H1 (cell line): ENCODE results near the gene GNB3. TPM values are rescaled to one million over a fixed set of nuclear protein-coding genes. Genes with fewer than 3 reads are reported as not detected.
A peak's percentile ranks its signal among the peaks of the same experiment; 100 is the strongest.

Experiments
- CTCF ChIA-PET: fragments of 300-600 bp; sonication (Branson Sonifier 250); formaldehyde crosslinking; loops from one replicate; lab custom pipeline; 2021; ENCODE audit not compliant: partially characterized antibody; lab: Charles Lee
- POLR2A ChIA-PET: fragments of 300-600 bp; sonication (Branson Sonifier 250); formaldehyde crosslinking; loops from one replicate; lab custom pipeline; 2021; ENCODE audit warnings: inconsistent platforms; ENCODE audit not compliant: partially characterized antibody; lab: Charles Lee
- DNase-seq, 2 experiments: peaks; one replicate each; pipeline versions ENCODE4 v3.0.0 to v3.0.0-alpha.2; 2010 to 2022; ENCODE audit warnings: low spot score in 2 of 2, low read depth in 1 of 2, mixed read lengths in 1 of 2
- FAIRE-seq: peaks from 2 replicates; lab custom pipeline; 2011; peaks lifted over from hg19 to GRCh38; lab: Jason Lieb, UNC
- H2AFZ ChIP-seq: 2 replicates; pipeline ENCODE4 v1.8.1; 2012; ENCODE audit warnings: low read length, inconsistent platforms
- H2AK5ac ChIP-seq: 2 replicates; pipeline ENCODE4 v1.6.1; 2013; ENCODE audit warnings: low read depth, low read length
- H2BK120ac ChIP-seq: replicated peaks from 2 replicates; pipeline ENCODE3; 2013; ENCODE audit warnings: low read depth, low read length, inconsistent platforms
- H2BK12ac ChIP-seq: 2 replicates; pipeline ENCODE4 v1.6.1; 2013; ENCODE audit warnings: low read depth, low read length
- H2BK15ac ChIP-seq: 2 replicates; pipeline ENCODE4 v1.6.1; 2013; ENCODE audit warnings: low read length
- H2BK20ac ChIP-seq: 2 replicates; pipeline ENCODE4 v1.6.1; 2013; ENCODE audit warnings: low read length
- H2BK5ac ChIP-seq: 2 replicates; pipeline ENCODE4 v1.6.1; 2013; ENCODE audit warnings: low read depth, low read length
- H3K14ac ChIP-seq: 2 replicates; pipeline ENCODE4 v1.6.1; 2013; ENCODE audit warnings: inconsistent platforms; ENCODE audit not compliant: insufficient read length
- H3K18ac ChIP-seq: 2 replicates; pipeline ENCODE4 v1.6.1; 2013; ENCODE audit warnings: low read length; ENCODE audit errors: extremely low read depth
- H3K23ac ChIP-seq: 2 replicates; pipeline ENCODE4 v1.6.1; 2013; ENCODE audit warnings: inconsistent platforms; ENCODE audit not compliant: insufficient read length
- H3K23me2 ChIP-seq: 2 replicates; pipeline ENCODE4 v1.6.1; 2013; ENCODE audit warnings: low read depth, low read length
- H3K27ac ChIP-seq: 2 replicates; pipeline ENCODE4 v1.6.1; 2011; ENCODE audit warnings: low read depth, low read length, inconsistent platforms
- H3K27me3 ChIP-seq, 4 experiments: replicated peaks in 1 of 4; 1 replicate in 1 of 4; 2 replicates in 3 of 4; pipeline versions ENCODE4 v1.6.1 to v1.8.1; 2011 to 2013; ENCODE audit warnings: low read length in 3 of 4, mild to moderate bottlenecking in 3 of 4, inconsistent platforms in 2 of 4, mixed read lengths in 2 of 4, moderate library complexity in 1 of 4; ENCODE audit not compliant: control insufficient read depth in 3 of 4, insufficient read depth in 3 of 4; ENCODE audit errors: extremely low read depth in 1 of 4
- H3K36me3 ChIP-seq, 4 experiments: 2 replicates each; pipeline versions ENCODE4 v1.6.1 to v1.8.1; 2011 to 2013; ENCODE audit warnings: mild to moderate bottlenecking in 4 of 4, low read length in 3 of 4, moderate library complexity in 2 of 4, control low read depth in 1 of 4, inconsistent platforms in 1 of 4; ENCODE audit not compliant: insufficient read depth in 4 of 4, control insufficient read depth in 2 of 4
- H3K4ac ChIP-seq: replicated peaks from 2 replicates; pipeline ENCODE3; 2013; ENCODE audit warnings: low read length, low read depth, mixed read lengths, inconsistent platforms; ENCODE audit not compliant: insufficient read length
- H3K4me1 ChIP-seq, 4 experiments: replicated peaks in 1 of 4; 1 replicate in 1 of 4; 2 replicates in 3 of 4; pipeline versions ENCODE4 v1.6.1 to v1.8.1; 2011 to 2013; ENCODE audit warnings: low read length in 3 of 4, inconsistent platforms in 2 of 4, mixed read lengths in 1 of 4; ENCODE audit not compliant: insufficient read depth in 4 of 4, control insufficient read depth in 3 of 4
- H3K4me2 ChIP-seq, 2 experiments: 2 replicates each; pipeline versions ENCODE4 v1.6.1 to v1.8.1; 2011 to 2013; ENCODE audit warnings: low read depth in 2 of 2, low read length in 2 of 2, control low read depth in 1 of 2, inconsistent platforms in 1 of 2, mild to moderate bottlenecking in 1 of 2; ENCODE audit not compliant: insufficient read depth in 1 of 2
- H3K4me3 ChIP-seq, 4 experiments: fragments of 200-600, 300-600 bp in 1 of 4; sonication (generic), shearing (Covaris generic), sonication (Bioruptor Twin) in 1 of 4; 2 replicates each; pipeline versions ENCODE4 v1.5.1 to v1.8.1; 2011 to 2016; ENCODE audit warnings: low read length in 4 of 4, low read depth in 3 of 4, control low read depth in 2 of 4, inconsistent platforms in 2 of 4, mild to moderate bottlenecking in 2 of 4, mixed read lengths in 1 of 4, moderate library complexity in 1 of 4; ENCODE audit not compliant: insufficient read depth in 2 of 4; ENCODE audit errors: extremely low read depth in 1 of 4
- H3K56ac ChIP-seq: replicated peaks from 2 replicates; pipeline ENCODE3; 2013; ENCODE audit warnings: low read depth, mild to moderate bottlenecking, mixed read lengths, low read length, inconsistent platforms; ENCODE audit not compliant: insufficient read length
- H3K79me1 ChIP-seq: 2 replicates; pipeline ENCODE4 v1.6.1; 2013; ENCODE audit warnings: low read depth, low read length, control low read depth
- H3K79me2 ChIP-seq, 2 experiments: 2 replicates each; pipeline versions ENCODE4 v1.6.1 to v1.8.1; 2012 to 2013; ENCODE audit warnings: low read length in 2 of 2, mild to moderate bottlenecking in 2 of 2, inconsistent platforms in 1 of 2; ENCODE audit not compliant: insufficient read depth in 2 of 2, control insufficient read depth in 1 of 2
- H3K9ac ChIP-seq, 4 experiments: replicated peaks in 1 of 4; 1 replicate in 1 of 4; 2 replicates in 3 of 4; pipeline versions ENCODE4 v1.6.1 to v1.8.1; 2011 to 2013; ENCODE audit warnings: low read depth in 3 of 4, low read length in 3 of 4, control low read depth in 2 of 4, mild to moderate bottlenecking in 2 of 4, moderate library complexity in 2 of 4, inconsistent platforms in 1 of 4; ENCODE audit errors: extremely low read depth in 1 of 4
- H3K9me3 ChIP-seq, 2 experiments: 2 replicates each; pipeline versions ENCODE4 v1.6.1 to v1.8.1; 2012 to 2013; ENCODE audit warnings: mild to moderate bottlenecking in 2 of 2, moderate library complexity in 2 of 2, control low read depth in 1 of 2, inconsistent platforms in 1 of 2, low read depth in 1 of 2, low read length in 1 of 2, mixed read lengths in 1 of 2; ENCODE audit not compliant: insufficient read depth in 2 of 2
- H4K20me1 ChIP-seq, 2 experiments: replicated peaks in 1 of 2; 2 replicates each; pipeline versions ENCODE3 to v1.8.1; 2011 to 2013; ENCODE audit warnings: inconsistent platforms in 2 of 2, low read length in 2 of 2, mild to moderate bottlenecking in 1 of 2; ENCODE audit not compliant: insufficient read depth in 2 of 2, control insufficient read depth in 1 of 2
- H4K5ac ChIP-seq: 2 replicates; pipeline ENCODE4 v1.6.1; 2013; ENCODE audit warnings: low read length, low read depth, mixed read lengths, inconsistent platforms; ENCODE audit not compliant: insufficient read length
- H4K8ac ChIP-seq: 2 replicates; pipeline ENCODE4 v1.8.0; 2013; ENCODE audit warnings: mild to moderate bottlenecking, moderate library complexity, low read length, inconsistent platforms; ENCODE audit not compliant: insufficient read depth; ENCODE audit errors: extremely low read depth
- H4K91ac ChIP-seq: replicated peaks from 2 replicates; pipeline ENCODE3; 2013; ENCODE audit warnings: low read length, mixed read lengths, inconsistent platforms; ENCODE audit not compliant: insufficient read length
- FOSL1 ChIP-seq: IDR thresholded peaks from 2 replicates; pipeline ENCODE4 v1.6.1; 2011; ENCODE audit warnings: mild to moderate bottlenecking, low read depth, low read length, moderate library complexity; ENCODE audit not compliant: insufficient read depth
- KDM4A ChIP-seq: IDR thresholded peaks from one replicate; pipeline ENCODE4 v1.7.1; 2012; ENCODE audit warnings: low read depth, mild to moderate bottlenecking, moderate library complexity, low read length, inconsistent platforms; ENCODE audit not compliant: severe bottlenecking
- MAFK ChIP-seq: IDR thresholded peaks from 2 replicates; pipeline ENCODE4 v1.6.1; 2012; ENCODE audit warnings: low read depth, mild to moderate bottlenecking, improper control_type of control experiment, low read length
- POLR2A ChIP-seq, 2 experiments: IDR thresholded peaks; 1 replicate in 1 of 2; 2 replicates in 1 of 2; pipeline ENCODE4 v1.6.1; 2011; ENCODE audit warnings: low read depth in 2 of 2, low read length in 2 of 2, mild to moderate bottlenecking in 2 of 2; ENCODE audit errors: control extremely low read depth in 1 of 2
- RXRA ChIP-seq: IDR thresholded peaks from 2 replicates; pipeline ENCODE4 v1.6.1; 2011; ENCODE audit warnings: low read depth, mild to moderate bottlenecking, low read length, moderate library complexity; ENCODE audit not compliant: insufficient read depth
- SIN3A ChIP-seq, 2 experiments: IDR thresholded peaks in 1 of 2; conservative IDR thresholded peaks in 1 of 2; 2 replicates each; pipeline ENCODE4 v1.6.1; 2011 to 2012; ENCODE audit warnings: low read length in 2 of 2, improper control_type of control experiment in 1 of 2, low read depth in 1 of 2, mild to moderate bottlenecking in 1 of 2
- SP1 ChIP-seq: IDR thresholded peaks from 2 replicates; pipeline ENCODE4 v1.6.1; 2011; ENCODE audit warnings: low read depth, low read length
- SP4 ChIP-seq: IDR thresholded peaks from 2 replicates; pipeline ENCODE4 v1.6.1; 2012; ENCODE audit warnings: low read length, inconsistent platforms
- TAF7 ChIP-seq: optimal IDR thresholded peaks from 2 replicates; pipeline ENCODE3; 2011; ENCODE audit warnings: low read depth, mild to moderate bottlenecking, inconsistent platforms, low read length, moderate library complexity, borderline replicate concordance
- TEAD4 ChIP-seq: IDR thresholded peaks from 2 replicates; pipeline ENCODE4 v1.6.1; 2012; ENCODE audit warnings: low read depth, low read length, inconsistent platforms, mixed read lengths
- WGBS, 2 experiments: shearing (Covaris generic) in 1 of 2; methylation state at CpG; one replicate each; pipeline versions ENCODE4 v1.1.6 to v1.1.7; 2013 to 2015; ENCODE audit warnings: low lambda C conversion rate in 2 of 2, mixed read lengths in 2 of 2, inconsistent platforms in 1 of 2, low coverage in 1 of 2, missing lambda C conversion rate in 1 of 2; ENCODE audit not compliant: insufficient replicate concordance in 2 of 2, insufficient coverage in 1 of 2, insufficient read length in 1 of 2; ENCODE audit errors: extremely low coverage in 1 of 2, missing lambda C conversion rate in 1 of 2; 5-methylcytosine and 5-hydroxymethylcytosine counted together
- polyA plus RNA-seq, 7 experiments: library from polyadenylated mRNA; depleted of rRNA in 3 of 7; stranded (reverse) in 5 of 7; unstranded in 2 of 7; fragments of >200 nt in 5 of 7; fragments of 200-250 nt in 2 of 7; gene quantifications; 1 replicate in 5 of 7; 2 replicates in 1 of 7; 4 replicates in 1 of 7; pipeline versions ENCODE4 v1.2.1 to v1.2.3, GENCODE V29; 2011 to 2013; ENCODE audit warnings: missing spikeins in 2 of 7, mixed read lengths in 2 of 7
- total RNA-seq: library from RNA; stranded (reverse); fragmentation: NEBNext Ultra II Directional; extraction: Animal tissue kit (Norgen Biotek cat#: 25700); gene quantifications from 2 replicates; pipeline ENCODE4 v1.2.1, GENCODE V29; 2021

GNB3 gene
- total and polyA plus RNA-seq, 2 of the 8 experiments (the other 6 are each of a cell fraction or from before 2014, with no cell fraction given) = 9.9 TPM

GRCh38 chr12:6872073-6873048, 31.6 kb downstream of the GNB3 start:
- H3K9me3 ChIP-seq = no peaks in the 10 kb centered on the region
- peaks cover 2 to 34% (median 14%) of the 10 kb centered on the region in 4 experiments for H3K4me1 ChIP-seq
- ChIA-PET POLR2A (interaction anchor here (0.8 to 18.9 kb wide), 26 partner anchors 11 to 379 kb away, joined by 3 to 588 read pairs (median 6); partner anchors contain the start of genes ATN1, C12orf57, CDCA3 and EMG1), CTCF (interaction anchor here (0.6 to 10.4 kb wide), 38 partner anchors 10 to 259 kb away, joined by 3 to 216 read pairs (median 8); partner anchors contain the start of genes C12orf57, CDCA3, ENO2 and LPCAT3)
- no peak overlapping the region for H2BK20ac ChIP-seq
- H2BK12ac ChIP-seq = no peak overlapping the region
- no peak overlapping the region for H2AK5ac ChIP-seq
- FAIRE-seq (no peak), DNase-seq (peak in 1 of 2 experiments; percentile 98)
- H3K56ac ChIP-seq = peak overlapping the region; percentile 87
- H2BK15ac ChIP-seq = no peak overlapping the region
- H4K8ac ChIP-seq = peak overlapping the region; percentile 45; the same call in 1 of the 2 replicates
- no peak overlapping the region for H3K23ac ChIP-seq
- H3K14ac ChIP-seq = no peak overlapping the region
- peak overlapping the region; percentile 42 to 95 (median 86) for H3K4me3 ChIP-seq
- H3K27me3 ChIP-seq = no peaks in the 10 kb centered on the region
- H4K5ac ChIP-seq = peak overlapping the region; percentile 39
- peak overlapping the region; percentile 78; the same call in 1 of the 2 replicates for H2BK5ac ChIP-seq
- WGBS, 2 experiments = 11% methylated on average over 38 of the region's 40 CpGs; no CpG with 5 or more reads in 1 of the 2 experiments
- 0 out of 2 replicates have a peak, but pooled peaks cover 7% of the 10 kb centered on the region for H3K79me1 ChIP-seq
- peaks cover 25 to 30% of the 10 kb centered on the region in 2 experiments for H4K20me1 ChIP-seq
- no peak overlapping the region for H2BK120ac ChIP-seq
- H3K4ac ChIP-seq = peak overlapping the region; percentile 29
- peak overlapping the region; percentile 31 to 78 (median 76); a peak in 6 of 7 replicates for H3K9ac ChIP-seq
- peaks cover 0 to 26% of the 10 kb centered on the region in 2 experiments; a peak in 2 of 4 replicates for H3K79me2 ChIP-seq
- H3K27ac ChIP-seq = peak overlapping the region; percentile 40
- no peak overlapping the region for H2AFZ ChIP-seq
- peak overlapping the region; percentile 22 for H4K91ac ChIP-seq
- peak overlapping the region; percentile 85 to 89 for H3K4me2 ChIP-seq
- peaks cover 17% of the 10 kb centered on the region for H3K23me2 ChIP-seq
- peak overlapping the region; percentile 76 for H3K18ac ChIP-seq
- peaks cover 8 to 31% (median 13%) of the 10 kb centered on the region in 4 experiments for H3K36me3 ChIP-seq
- TF ChIP-seq SP1 = peak; percentile 85
- TF ChIP-seq SIN3A (conservative IDR thresholded peaks at IDR 0.05 in 1 of 2, IDR thresholded peaks at IDR 0.05 in 1 of 2; ENCODE audit: low read depth in 1 of 2, low read length in 2 of 2) = peak; percentile 93 to 94; a peak in 3 of 4 replicates
- TF ChIP-seq FOSL1 = no peak
- peak; percentile 90; the same call in 1 of the 2 replicates for TF ChIP-seq SP4
- TF ChIP-seq TAF7 = peak; percentile 31
- TF ChIP-seq RXRA = no peak
- TF ChIP-seq TEAD4 = peak; percentile 42; the same call in 1 of the 2 replicates
- TF ChIP-seq MAFK = no peak
- peak in 1 of 2 experiments; percentile 7; a peak in 1 of 3 replicates for TF ChIP-seq POLR2A (IDR thresholded peaks at IDR 0.05; ENCODE audit: control extremely low read depth in 1 of 2, low read depth in 2 of 2, low read length in 2 of 2)
- TF ChIP-seq KDM4A = no peak
